GM19395 (cell line): ENCODE results near the gene CADM2.

Experiments
- ATAC-seq: cut with Tn5 transposase; IDR thresholded peaks from one replicate; pipeline ENCODE4 v1.9.1; 2021; ENCODE audit warnings: mild to moderate bottlenecking, moderate library complexity; ENCODE audit not compliant: unreplicated experiment

Gene CADM2

GRCh38 chr3:86056962-86057361 is 1098.2 kb downstream of the CADM2 start:
- ATAC-seq: no peak

- no peak for ATAC-seq
Observed at GRCh38 chr3:86073799-86074198, 1115.0 kb downstream of the CADM2 start.

DNA sequence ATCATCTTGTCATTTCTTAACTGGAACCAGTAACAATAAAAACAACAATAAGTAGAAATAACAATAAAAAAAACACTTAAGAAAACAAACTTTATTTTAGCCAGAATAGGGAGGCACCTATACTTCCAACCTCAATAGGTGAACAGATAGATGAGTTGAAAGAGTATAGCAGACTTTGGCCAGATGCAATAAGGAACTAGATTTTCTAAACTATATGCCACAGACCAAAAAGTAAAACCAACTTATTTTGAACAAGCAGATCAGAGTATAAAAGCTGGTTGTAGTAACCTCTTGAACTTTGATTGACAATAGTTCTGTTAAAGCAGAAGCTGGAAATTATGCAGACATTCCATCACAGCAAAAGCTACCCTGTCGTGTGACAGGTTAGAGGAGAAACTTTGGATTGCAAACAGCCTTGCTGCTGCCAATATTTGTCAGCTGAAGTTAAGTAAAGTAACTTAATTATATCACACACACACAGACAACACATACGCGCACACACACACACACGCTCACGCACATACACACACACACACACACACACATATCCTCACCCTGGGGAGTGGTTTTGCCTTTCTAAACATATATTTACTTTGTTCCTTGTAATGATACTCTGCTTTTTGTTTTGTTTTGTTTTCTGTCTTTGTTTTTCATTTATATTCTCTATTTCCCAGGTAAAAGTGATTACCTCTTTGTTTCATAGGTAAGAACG is 1128.5 kb downstream of the CADM2 start:
- ATAC-seq: no peak

DNA sequence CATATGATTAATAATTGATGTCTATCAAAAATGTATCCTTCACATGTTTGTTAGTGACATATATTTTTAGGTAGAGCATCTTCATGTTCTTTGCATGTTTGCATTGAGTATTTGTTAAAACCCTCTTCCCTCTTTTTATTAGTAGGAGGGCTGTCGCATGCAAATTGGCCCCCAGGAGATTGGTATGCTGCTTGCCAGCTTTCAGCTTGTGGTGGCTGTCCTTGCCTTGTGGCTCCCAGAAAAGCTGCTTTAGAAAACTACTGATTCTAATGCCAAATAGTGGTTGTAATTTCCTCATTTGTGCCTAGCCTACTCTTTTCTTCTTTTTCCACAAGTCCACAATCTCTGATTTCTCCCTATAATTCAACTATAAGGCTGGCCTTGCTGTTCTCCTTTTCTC is 1145.4 kb downstream of the CADM2 start:
- no peak for ATAC-seq

DNA sequence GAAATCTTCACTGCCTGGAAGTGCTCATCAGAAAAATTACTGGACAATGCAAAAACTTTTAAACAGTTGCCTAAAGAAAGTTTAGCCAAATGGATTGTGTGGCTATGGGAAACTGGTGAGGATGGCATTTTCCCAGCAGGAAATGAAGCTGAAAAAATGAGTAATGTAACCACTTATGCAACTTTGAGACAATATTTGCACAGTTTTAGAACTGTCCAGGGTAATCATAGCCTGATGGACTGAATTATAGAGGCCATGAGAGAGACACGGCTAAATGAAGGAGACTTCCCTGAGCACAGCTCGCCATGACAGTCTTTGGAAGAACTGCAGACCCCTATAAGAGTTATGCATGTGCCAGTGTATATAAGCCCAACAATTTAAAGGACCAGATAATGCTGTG is 1150.6 kb downstream of the CADM2 start:
- no peak for ATAC-seq
